Kidney epithelial cell (primary cell): ENCODE measurements around the gene ZNF101. TPM values are rescaled to one million over a fixed set of nuclear protein-coding genes. Genes with fewer than 3 reads are reported as not detected.

Experiments used
- DNase-seq: peaks from one replicate; pipeline ENCODE4 v3.0.0-alpha.2; 2010; ENCODE audit warnings: low read depth
- H3K27me3 ChIP-seq: 2 replicates; pipeline ENCODE4 v1.6.0; 2011; ENCODE audit warnings: low read length; ENCODE audit not compliant: control insufficient read depth, insufficient read depth
- H3K36me3 ChIP-seq: 2 replicates; pipeline ENCODE4 v1.5.1; 2011; ENCODE audit warnings: low read length; ENCODE audit not compliant: control insufficient read depth, insufficient read depth
- H3K4me3 ChIP-seq: 2 replicates; pipeline ENCODE4 v1.5.1; 2011; ENCODE audit warnings: low read depth, mild to moderate bottlenecking, control low read depth, low read length
- CTCF ChIP-seq: IDR thresholded peaks from 2 replicates; pipeline ENCODE4 v1.5.1; 2011; ENCODE audit warnings: mild to moderate bottlenecking, moderate library complexity, low read length, control low read depth, inconsistent platforms; ENCODE audit not compliant: insufficient read depth, poor library complexity, severe bottlenecking
- total RNA-seq: library from RNA; depleted of rRNA; stranded (reverse); fragments of >200 nt; gene quantifications from 2 replicates; pipeline ENCODE4 v1.2.3, GENCODE V29; 2015

ZNF101 gene
- total RNA-seq, 1 donor from 2014 or later, result 5.3 TPM

DNA sequence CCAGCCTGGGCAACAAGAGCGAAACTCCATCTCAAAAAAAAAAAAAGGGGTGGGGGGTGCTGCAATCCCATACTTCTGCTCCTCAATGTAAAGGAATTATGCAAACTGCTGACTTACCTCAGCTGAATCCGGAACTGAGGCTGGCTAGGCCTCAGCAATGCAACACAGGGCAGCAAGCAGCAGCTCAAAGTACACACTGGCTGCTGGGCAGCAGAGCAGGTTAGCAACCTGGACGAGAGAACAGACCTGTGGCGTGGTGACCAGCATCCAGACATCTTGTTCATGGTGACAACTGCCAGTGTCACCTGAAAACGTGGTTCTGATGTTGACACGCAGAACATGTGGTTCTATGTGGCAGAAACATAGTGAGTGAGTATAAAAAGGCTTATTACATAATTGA lies 36.2 kb downstream of the ZNF101 start:
- Histone ChIP-seq H3K36me3 (no peaks in the 10 kb centered on the region), H3K4me3 (no peak overlapping the region), H3K27me3 (no peaks in the 10 kb centered on the region)
- TF ChIP-seq CTCF, result no peak
- no peak for DNase-seq

GRCh38 chr19:19710506-19710905 lies 41.9 kb downstream of the ZNF101 start:
- DNase-seq, result no peak
- no peaks in the 10 kb centered on the region for H3K27me3 ChIP-seq
- TF ChIP-seq CTCF, result no peak
- peaks cover 3% of the 10 kb centered on the region for H3K36me3 ChIP-seq
- no peak overlapping the region for H3K4me3 ChIP-seq

- H3K4me3 ChIP-seq, result no peak overlapping the region
These were observed 42.8 kb downstream of the ZNF101 start for GRCh38 chr19:19711306-19711933.

GRCh38 chr19:19711934-19712828 lies 43.5 kb downstream of the ZNF101 start:
- Histone ChIP-seq H3K36me3 (peaks cover 3% of the 10 kb centered on the region), H3K4me3 (no peak overlapping the region), H3K27me3 (no peaks in the 10 kb centered on the region)
- no peak for DNase-seq
- no peak for TF ChIP-seq CTCF

More at GRCh38 chr19:19711306-19711933, 42.8 kb downstream of the ZNF101 start:
- Histone ChIP-seq H3K36me3 (peaks cover 3% of the 10 kb centered on the region), H3K27me3 (no peaks in the 10 kb centered on the region)
- no peak for TF ChIP-seq CTCF
- DNase-seq, result no peak

GRCh38 chr19:19719798-19720197 lies 51.2 kb downstream of the ZNF101 start:
- no peak overlapping the region for H3K4me3 ChIP-seq
- TF ChIP-seq CTCF, result no peak
- no peak for DNase-seq
- no peaks in the 10 kb centered on the region for H3K36me3 ChIP-seq
- no peaks in the 10 kb centered on the region for H3K27me3 ChIP-seq
